COLO829 (cell line): ENCODE data around the gene SLC2A11.

Experiments
- DNase-seq: peaks from one replicate; pipeline ENCODE4 v3.0.0; 2012; ENCODE audit warnings: low spot score

Gene SLC2A11, protein sequence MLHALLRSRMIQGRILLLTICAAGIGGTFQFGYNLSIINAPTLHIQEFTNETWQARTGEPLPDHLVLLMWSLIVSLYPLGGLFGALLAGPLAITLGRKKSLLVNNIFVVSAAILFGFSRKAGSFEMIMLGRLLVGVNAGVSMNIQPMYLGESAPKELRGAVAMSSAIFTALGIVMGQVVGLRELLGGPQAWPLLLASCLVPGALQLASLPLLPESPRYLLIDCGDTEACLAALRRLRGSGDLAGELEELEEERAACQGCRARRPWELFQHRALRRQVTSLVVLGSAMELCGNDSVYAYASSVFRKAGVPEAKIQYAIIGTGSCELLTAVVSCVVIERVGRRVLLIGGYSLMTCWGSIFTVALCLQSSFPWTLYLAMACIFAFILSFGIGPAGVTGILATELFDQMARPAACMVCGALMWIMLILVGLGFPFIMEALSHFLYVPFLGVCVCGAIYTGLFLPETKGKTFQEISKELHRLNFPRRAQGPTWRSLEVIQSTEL

DNA sequence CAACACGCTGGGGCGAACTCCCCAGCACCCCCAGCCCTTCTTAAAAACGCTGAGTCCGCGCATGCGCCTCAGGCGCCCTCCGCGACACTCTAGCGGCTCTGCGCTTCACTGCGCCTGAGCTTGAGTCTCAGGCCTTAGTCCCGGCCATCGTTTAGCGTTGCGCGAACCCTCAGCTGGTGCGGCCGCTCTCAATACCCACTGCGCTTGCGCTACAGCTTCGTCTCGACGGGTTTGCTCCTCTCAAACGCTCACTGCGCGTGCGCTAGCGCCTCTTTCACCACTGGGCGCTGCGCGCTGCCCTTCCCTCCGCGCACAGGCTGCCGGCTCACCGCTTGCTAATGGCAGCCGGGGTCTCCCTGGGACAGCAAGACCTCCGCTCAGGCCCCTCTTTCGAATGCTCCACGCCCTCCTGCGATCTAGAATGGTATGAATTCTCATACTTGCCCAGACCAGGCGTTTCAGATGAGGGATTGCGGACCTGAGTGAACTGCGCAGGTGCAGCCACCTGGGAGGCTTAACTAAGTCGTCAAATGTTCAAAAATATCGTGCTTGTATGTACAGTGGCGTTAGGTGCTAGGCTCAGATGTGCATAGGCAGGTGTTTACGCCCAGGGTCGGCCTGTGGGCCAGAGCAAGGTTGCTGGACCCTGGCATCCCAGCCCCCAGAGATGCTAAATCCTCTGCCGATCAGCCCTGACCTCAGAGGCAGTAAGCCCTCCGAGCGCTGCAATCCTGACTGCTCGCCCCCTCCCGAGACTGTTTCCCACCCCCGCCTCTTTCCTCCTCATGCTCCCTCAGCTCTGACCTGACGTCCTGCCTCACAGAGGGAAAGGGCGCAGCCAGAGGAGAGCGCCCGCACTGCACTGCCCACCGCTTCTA lies at the start of gene SLC2A11:
Gene SLC2A11, plus strand, starts transcription at position 270 of the 878 bp plus-strand sequence. Its CDS starts 125 bp downstream, at position 395.
- DNase-seq: peak; percentile 99

DNA sequence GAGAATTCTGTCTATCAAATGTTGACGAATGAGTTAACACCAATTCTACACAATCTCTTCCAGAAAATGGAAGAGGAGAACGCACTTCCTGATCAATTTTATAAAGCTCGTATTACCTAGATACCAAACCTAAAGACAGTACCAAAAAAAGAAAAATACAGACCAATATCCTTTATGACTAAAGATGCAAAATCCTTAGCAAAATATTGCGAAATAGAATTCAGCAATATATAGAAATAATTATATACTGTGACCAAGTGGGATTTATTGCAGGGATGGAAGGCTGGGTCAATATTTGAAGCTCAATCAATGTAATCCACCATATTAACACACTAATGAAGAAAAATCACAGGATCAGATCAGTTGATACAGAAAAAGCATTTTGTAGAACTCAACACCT lies 45.3 kb upstream of the SLC2A11 start:
- DNase-seq: no peak

DNA sequence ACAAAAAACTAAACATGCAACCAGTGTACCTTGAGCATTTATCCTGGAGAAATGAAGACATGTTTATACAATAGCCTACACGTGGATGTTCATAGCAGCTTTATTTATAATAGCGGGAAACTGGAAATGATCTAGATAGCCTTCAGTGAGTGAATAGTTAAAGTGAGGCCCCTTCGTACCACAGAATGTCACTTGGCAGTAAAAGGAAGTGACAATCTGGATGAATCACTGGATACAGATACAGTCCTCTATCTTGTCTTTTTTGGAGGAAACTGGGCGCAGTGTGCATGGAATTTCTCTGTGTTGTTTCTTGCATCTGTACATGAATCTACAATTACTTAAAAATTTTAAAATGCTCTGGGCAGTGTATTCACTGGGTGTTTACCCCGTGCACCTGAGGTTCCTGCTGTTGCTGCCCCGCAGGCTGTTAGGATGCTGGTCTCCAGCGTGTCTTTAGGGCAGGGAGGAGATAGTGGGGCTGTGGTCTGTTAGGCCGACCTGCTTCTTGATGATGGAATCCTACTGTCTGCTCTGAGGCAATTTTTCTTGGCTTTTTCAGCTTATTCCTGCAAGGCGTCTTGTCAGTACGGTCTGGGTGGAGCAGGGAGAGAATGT lies 42.0 kb upstream of the SLC2A11 start:
- no peak for DNase-seq

DNA sequence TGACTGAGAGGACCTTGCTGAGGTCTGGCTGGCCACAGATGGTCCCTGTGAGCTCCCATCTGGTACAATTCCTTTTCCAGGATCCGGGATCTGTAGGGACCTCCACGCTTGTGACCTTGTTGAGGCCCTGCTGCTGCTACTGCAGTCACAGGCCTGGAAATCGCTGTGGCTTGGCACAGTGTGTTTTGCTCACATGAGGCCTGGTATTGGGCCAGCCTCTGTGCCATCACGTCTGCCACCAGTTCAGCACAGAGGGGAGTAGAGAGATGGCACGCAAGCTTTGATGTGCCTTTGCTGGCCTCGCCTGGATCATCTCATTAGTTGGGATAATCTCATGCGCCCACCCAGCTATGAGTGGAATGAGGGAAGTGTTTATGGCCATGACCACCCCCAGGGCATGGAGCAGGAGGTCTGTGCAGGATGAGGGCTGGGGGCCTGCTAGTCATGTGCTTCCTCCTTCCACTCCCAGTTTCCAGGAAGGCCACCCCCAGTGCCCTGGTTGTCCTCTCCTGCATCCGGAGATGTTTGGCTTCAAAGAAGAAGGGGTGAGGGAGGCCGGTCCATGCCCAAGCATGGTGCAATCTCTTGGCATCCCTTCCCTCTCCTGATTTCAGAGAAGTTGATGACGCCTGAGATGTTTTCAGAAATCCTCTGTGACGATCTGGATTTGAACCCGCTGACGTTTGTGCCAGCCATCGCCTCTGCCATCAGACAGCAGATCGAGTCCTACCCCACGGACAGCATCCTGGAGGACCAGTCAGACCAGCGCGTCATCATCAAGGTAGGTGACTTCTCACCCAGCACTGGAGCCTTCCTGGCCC lies 41.3 kb upstream of the SLC2A11 start:
- DNase-seq: no peak

DNA sequence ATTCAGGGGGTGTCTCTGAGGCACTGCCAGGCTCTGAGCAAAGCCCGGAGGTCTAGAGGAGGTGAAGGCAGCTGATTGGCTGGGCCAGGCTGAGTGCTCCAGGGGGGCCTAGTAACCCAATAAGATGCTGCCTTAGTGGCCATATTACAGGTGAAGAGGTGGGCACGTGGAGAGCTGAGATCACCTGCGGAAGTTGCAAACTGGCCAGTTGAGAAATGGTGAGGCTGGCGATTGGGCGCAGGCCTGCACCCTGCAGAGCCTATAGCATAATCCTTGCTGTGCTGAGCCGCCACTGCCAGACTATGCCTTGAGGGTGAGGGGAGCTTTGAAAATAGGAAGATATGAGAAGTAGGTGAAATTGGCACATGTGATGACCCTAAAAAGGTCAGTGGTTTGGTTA lies 40.5 kb upstream of the SLC2A11 start:
- DNase-seq: no peak

DNA sequence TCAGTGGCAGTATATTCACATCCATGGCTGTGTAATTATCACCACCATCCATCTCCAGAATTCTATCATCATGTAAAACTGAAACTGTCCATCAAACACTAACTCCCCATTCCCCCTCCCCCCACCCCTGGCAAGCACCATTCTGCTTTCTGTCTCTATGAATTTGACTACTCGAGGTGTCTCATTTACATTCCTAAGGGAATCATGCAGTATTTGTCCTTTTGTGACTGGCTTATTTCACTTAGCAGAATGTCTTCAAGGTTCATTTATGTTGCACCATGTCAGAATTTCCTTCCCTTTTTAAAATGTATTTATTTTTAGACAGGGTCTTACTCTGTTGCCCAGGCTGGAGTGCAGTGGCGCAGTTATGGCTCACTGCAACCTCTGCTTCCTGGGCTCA lies 39.1 kb upstream of the SLC2A11 start:
- no peak for DNase-seq

DNA sequence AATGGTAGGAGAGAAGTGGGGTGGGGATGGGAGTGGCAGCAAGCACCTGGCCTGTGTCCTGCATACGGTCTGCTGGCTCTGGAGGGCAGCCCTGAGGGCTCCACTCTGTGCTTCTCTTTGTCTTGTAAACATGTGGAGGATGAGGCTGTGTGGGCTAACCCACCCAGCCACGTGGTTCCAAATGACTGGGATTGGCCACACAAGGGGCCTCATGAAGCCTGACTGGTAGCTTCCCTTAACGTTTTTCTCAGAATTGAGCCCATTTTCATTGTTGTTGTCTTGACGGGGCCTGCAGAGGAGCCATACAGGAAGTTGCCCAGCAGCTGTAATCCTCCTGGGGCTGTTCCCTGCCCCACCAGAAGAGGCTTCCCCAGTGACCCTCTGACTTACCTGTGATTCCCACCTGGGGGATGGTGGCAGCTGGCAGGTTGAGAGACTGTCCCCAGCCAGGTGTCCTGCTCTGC lies 36.9 kb upstream of the SLC2A11 start:
- DNase-seq: no peak

DNA sequence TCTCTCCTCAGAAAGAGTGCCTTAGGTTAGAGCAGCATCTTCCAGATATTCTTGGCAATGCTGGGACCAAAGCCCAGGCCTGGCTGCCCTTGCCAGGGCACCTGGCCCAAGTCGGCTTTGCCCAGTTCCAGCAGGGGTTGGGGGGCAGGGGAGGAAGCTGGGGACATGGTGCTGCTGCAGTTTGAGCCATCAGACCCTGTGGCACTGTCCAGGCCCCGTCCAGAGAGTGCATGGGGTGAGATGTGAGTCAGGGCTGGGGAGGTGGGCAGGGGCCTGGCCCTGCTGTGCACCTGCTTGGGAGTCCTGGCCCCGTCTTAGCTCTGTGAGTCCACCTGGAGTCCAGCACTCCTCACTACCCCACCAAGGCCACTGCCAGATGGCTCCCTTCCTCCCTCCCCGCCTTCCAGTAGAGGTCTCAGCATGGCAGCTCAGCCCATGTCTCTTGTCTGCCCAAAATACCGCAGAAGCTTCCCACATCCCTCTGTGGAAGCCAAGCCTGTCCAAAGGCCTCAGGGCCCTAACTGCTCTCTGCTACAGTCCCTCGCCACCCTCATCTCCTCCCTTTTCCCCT lies 35.5 kb upstream of the SLC2A11 start:
- no peak for DNase-seq

DNA sequence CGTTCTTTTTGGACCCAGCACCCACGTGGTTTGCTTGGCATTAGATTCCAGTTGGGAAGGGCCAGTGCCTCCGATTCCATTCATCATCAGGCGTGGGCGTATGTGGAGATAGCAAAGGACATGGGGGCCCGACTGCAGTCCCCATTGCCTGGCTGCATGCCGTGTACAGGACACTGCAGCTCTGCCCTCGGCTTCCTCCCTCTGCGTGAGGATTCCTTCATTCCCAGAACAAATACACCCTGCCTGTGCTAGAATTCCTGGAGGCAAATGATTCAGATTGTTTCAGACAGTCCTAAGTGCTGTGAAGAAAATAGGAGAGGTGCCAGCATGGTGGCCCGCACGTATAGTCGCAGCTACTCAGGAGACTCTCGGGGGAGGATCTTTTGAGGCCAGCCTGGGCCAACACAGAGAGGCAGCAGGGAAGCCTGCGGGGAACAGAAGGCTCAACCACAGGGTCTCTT lies 34.3 kb upstream of the SLC2A11 start:
- DNase-seq: no peak

DNA sequence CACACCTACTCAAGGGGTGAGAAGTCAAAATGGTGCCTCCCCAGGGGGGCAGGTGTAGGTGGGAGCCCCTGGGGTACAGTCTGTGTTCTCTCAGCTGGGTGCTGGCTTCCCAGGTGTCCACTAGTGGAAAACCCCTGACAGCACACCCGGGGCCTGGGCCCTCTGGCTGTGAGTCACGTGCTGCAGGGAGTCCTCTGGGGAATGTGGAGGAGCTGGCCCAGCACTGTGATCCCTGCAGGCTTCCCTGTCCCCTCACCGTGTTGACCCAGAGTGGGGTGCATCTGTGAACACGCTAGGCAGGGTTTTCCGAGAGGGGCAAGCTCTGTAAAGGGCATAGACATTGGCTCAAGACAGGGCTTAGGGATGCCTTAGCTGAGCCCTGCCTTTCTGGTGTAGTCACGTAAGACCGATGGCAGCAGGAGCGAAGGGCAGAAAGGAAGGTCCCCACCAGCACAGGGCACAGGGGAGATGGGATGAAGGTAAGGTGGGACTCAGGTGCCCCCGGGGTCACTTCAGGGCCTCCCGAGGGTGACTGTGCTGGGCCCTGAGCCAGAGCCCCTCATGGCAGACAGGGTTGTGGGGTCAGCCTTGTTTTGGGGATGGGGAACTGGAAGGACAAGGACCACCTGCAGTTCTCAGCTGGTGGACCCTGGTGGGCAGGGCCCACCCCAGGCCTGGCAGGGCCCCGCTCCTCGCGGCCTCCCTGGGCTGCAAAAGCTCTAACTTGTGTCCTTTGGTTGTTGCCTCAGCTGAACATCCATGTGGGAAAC lies 33.0 kb upstream of the SLC2A11 start:
- no peak for DNase-seq

DNA sequence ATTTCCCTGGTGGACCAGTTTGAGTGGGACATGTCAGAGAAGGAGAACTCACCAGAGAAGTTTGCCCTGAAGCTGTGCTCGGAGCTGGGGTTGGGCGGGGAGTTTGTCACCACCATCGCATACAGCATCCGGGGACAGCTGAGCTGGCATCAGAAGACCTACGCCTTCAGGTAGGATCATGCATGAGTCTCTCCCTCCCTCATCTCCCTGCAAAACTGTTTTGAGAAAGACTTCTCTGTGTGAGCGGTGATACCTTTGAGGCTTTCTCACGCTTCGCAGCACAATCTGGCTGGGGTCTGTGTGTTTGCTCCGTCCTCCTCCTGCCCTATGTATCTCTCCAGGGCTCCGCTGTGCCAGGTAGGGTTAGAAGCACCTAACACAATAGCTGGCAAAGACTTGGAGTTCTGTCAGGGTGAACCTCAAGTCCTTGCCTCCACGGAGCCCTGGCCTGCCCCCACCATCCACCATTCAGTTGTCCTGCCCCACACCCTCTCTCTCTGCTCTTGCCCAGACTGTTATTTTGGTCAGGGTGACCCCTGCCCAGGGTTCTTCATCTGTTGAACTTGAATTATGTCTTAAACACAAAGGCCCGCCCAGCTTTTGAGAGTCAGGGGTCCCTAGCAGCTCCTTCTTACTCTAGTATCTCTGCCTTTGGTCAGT lies 32.3 kb upstream of the SLC2A11 start:
- no peak for DNase-seq

DNA sequence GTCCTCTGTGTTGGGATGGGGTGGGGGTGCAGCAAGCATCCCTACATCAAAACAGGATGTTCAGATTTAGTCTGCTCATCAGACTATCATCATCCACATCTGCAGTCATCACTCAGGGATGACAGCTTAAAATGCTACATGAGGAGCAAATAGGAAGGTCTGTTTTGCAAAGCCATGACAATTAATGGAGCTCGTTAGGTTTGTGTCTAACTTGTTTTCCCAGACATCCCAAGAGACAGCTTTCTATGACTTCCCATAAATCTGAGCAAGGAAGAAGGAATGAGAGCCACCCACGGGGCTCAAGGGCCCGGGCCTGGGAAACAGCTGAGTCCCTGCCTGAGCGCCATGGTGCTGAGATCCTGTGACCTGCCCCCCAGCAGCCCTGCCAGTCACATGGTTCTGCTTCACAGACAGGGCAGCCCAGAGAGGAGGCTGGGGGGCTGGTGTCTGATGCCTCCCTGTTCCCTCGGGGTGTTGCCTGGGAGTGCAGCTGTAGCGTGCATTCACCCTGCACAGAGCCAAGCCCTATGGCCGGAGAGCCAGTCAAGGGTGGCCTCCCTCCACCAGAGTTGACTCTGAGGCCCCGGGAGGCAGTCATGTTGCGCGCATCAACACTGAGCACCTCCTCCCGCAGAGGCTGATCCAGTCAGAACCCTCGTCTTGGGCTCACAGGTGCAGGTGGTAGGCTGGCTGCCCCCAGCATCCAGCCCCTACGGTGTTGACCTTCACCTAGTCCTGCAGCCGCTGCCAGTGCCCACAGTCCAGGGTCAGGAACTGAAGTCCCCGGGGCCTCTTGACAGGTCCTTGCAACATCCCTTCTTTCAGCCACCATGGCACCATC lies 30.9 kb upstream of the SLC2A11 start:
- no peak for DNase-seq

DNA sequence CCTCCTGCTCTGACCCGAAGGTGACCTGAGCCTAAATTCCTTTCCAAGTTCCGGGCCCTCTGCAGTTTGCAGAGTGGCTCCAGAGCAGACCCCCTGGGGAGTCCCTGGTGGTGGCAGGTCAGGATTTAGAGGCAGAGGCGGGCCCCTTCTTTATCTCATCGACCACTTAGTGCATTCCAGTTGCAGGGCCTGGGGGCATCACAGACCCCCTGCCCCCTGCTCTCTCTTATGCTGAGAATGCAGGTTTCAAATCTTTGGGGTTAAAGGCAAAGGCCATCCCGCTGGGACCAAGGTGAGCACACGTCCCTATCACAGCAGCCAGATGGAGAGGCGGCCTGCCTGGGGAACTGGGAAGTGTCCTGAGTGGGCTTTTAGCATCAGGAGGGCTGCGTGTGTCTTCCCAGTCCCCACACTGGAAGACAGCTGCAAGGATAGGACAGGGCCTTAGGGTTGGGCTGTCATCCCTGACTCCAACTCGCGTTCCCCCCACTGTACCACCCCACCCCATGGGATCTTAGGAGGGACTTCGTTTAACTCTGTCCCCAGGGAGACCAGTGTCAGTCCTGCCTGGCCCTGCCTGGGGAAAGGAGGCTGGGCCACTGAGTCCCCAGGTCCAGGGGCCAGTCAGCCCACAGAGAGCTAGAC lies 30.2 kb upstream of the SLC2A11 start:
- DNase-seq: no peak

DNA sequence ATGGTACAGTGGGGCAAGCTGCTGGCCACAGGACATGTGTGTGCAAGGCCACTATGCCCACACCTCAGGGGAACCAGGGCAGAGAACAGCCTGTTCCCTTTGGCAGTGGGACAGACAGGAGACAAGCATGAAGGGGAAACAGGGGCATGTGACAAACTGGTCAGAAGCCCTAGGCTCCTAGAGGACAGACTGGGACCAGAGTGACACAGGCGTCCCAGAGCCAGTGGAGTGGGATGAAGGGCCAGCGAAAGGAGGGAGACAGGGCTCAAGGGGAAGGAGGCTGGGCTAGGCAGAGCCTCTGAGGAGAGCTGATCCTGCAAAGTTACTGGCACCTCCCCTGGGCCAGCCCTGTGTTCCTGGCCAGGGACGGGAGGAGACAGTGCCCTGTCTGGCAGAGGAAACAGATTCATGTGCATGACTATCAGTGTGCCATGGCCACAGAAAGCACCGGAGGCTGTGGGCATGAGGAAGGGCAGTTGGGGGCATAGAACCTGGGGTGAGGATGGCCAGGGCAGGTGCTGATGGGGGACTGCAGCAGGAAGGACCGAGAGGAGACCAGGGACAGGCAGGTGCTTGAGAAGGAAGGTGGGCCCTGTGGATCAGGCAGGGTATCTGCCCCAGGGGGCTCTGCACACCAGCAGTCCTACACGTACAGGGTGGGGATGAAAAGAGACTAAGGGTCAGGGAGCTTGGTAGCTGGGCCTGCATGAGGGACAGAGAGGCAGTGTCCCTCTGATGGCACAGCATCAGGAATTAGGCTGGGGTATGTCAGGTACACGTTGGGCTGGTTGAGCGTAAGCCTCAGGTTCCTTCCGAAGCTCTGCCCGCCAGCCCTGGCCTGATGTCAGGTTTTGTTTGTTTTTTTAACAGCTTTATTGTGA lies 28.6 kb upstream of the SLC2A11 start:
- no peak for DNase-seq

DNA sequence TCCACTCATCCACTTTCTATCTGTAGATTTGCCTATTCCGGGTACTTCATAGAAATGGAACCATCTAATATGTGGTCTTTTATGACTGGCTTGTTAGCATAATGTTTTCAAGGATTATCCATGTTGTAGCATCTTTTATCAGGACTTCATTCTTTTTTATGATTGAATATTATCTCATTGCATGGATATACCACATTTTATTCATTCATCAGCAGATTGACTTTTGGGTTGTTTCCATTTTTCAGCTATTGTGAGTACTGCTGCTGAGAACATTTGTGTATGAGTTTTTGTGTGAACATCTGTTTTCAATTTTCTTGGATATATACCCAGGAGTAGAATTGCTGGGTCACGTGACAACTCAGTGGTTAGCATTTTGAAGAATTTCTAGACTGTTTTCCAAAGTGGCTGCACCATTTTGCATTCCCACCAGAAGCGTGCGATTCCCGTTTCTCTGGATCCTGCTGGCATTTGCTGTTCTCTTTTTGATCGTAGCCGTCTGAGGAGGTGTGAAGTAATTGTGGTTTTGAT lies 27.8 kb upstream of the SLC2A11 start:
- no peak for DNase-seq

DNA sequence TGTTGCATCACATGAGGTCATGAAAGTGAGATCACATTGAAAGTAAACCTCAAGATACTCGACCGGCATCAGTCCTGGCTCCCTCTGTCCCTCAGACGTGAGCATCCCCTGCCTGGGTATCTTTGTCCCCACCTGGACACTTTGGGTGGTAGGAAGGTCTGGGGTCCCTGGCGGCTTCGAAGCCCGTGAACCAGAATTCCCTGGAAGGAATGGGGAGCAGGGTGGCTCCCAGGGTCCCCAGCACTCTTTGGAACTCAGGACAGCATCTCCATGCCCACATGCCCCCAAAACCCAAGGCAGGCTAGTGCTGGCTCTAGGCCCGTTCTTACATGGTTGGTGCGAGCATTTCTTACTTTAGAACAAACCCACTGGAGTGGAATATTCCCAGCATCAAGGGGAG lies 26.4 kb upstream of the SLC2A11 start:
- no peak for DNase-seq

DNA sequence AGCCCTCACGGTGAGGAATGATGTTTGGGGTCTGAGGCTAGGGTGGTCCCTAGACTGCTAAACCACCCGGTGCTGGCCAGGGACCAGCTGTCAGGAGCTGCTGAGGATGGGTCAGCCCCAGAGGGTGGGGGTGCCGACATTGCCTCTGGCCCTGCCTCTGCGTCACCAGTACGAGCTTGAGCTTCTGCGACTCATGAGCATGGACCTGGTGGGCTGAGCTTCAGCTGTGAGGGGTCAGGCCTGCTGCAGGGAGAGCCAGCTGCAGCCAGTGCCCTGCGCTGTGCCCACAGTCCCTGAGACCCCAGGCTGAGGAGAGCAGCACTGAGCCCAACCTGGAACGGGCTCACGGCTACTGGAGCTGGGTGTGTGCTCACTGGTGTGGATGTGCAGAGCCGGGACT lies 25.9 kb upstream of the SLC2A11 start:
- no peak for DNase-seq
